ENCODE results near the gene FGD2. TPM values are rescaled to one million over a fixed set of nuclear protein-coding genes. Genes with fewer than 3 reads are reported as not detected.

Gene FGD2
- polyA plus RNA-seq, 1 donor from 2014 or later = not detected

DNA sequence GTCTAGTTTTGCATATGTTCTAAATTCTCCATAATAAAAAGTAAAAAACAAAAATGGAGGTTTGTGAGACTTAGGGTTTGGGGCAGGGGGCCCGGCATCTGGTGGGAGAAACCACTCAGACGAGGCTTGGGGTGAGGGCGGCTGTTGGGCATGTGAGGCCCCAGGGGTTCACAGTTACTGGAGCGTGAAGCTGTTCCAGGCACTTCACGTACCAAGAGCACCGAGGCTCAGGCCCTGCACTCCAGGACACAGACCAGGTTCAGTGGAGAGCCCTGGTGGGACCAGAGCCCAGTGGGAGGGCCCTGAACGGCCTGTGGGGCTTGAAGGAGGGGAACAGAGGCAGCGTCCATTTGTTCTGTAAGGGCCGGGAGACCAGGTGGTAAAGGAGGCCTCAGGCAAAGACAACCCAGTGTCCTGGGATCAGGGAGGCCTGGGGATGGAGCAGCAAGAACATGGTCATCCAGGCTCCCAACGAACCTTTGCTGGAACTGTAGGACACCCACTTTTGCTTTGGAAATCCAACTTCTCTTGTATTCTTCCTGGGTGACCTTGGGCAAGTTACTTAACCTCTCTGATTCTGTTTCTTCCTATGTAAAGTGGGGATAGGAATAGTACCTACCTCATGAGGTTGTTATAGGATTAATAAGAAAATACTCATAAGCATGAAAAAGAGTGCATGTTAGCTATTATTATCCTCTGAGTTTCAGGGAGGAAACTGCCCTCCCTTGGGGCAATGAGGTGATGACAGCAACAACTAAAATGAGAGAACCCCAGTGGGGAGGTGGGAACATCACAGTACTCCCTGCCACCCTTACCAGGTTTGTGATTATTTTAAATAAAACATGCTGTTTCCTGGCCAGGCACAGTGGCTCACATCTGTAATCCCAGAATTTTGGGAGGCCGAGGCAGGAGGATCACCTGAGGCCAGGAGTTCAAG is 1.1 kb upstream of the FGD2 start:
- no peak overlapping the region for H3K9ac ChIP-seq (ENCODE audit: low read length)
- no peaks in the 10 kb centered on the region for H3K27me3 ChIP-seq (ENCODE audit: insufficient read depth, low read depth, low read length)
- H3F3A ChIP-seq (ENCODE audit: insufficient read depth, low read length, poor library complexity, severe bottlenecking) = no peaks in the 10 kb centered on the region
- no peaks in the 10 kb centered on the region for H4K20me1 ChIP-seq (ENCODE audit: insufficient read depth)
- H3K9me3 ChIP-seq (ENCODE audit: low read length) = no peaks in the 10 kb centered on the region
- no peaks in the 10 kb centered on the region for H3K9me2 ChIP-seq (ENCODE audit: insufficient read depth, low read length)
- no peak overlapping the region for H3K4me2 ChIP-seq (ENCODE audit: low read length)
- H3K27ac ChIP-seq (ENCODE audit: low read length) = no peak overlapping the region
- H3K79me2 ChIP-seq (replicated peaks; ENCODE audit: insufficient read depth, low read length) = no peaks in the 10 kb centered on the region
- no peaks in the 10 kb centered on the region for H3K36me3 ChIP-seq (ENCODE audit: insufficient read depth, low read length)
- no peak overlapping the region for H3K4me3 ChIP-seq (ENCODE audit: low read length)
- TF ChIP-seq POLR2AphosphoS5 (IDR thresholded peaks at IDR 0.05) = no peak
- TF ChIP-seq, protein P1, sequence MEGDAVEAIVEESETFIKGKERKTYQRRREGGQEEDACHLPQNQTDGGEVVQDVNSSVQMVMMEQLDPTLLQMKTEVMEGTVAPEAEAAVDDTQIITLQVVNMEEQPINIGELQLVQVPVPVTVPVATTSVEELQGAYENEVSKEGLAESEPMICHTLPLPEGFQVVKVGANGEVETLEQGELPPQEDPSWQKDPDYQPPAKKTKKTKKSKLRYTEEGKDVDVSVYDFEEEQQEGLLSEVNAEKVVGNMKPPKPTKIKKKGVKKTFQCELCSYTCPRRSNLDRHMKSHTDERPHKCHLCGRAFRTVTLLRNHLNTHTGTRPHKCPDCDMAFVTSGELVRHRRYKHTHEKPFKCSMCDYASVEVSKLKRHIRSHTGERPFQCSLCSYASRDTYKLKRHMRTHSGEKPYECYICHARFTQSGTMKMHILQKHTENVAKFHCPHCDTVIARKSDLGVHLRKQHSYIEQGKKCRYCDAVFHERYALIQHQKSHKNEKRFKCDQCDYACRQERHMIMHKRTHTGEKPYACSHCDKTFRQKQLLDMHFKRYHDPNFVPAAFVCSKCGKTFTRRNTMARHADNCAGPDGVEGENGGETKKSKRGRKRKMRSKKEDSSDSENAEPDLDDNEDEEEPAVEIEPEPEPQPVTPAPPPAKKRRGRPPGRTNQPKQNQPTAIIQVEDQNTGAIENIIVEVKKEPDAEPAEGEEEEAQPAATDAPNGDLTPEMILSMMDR (IDR thresholded peaks at IDR 0.05; ENCODE audit: poor library complexity, severe bottlenecking) = no peak
- no peak for TF ChIP-seq SMC3 (conservative IDR thresholded peaks at IDR 0.05; ENCODE audit: poor library complexity)
- no peak for TF ChIP-seq TAF1 (IDR thresholded peaks at IDR 0.05; ENCODE audit: low read depth)
- no peak for TF ChIP-seq EP300 (conservative IDR thresholded peaks at IDR 0.05; ENCODE audit: poor library complexity, severe bottlenecking)
- TF ChIP-seq MXI1 (conservative IDR thresholded peaks at IDR 0.05; ENCODE audit: poor library complexity, severe bottlenecking) = no peak
- TF ChIP-seq EZH2 (IDR thresholded peaks at IDR 0.05; ENCODE audit: borderline replicate concordance, insufficient read depth, low read length, poor library complexity, severe bottlenecking) = no peak
- TF ChIP-seq RAD21 (conservative IDR thresholded peaks at IDR 0.05) = no peak
- TF ChIP-seq, protein P2, sequence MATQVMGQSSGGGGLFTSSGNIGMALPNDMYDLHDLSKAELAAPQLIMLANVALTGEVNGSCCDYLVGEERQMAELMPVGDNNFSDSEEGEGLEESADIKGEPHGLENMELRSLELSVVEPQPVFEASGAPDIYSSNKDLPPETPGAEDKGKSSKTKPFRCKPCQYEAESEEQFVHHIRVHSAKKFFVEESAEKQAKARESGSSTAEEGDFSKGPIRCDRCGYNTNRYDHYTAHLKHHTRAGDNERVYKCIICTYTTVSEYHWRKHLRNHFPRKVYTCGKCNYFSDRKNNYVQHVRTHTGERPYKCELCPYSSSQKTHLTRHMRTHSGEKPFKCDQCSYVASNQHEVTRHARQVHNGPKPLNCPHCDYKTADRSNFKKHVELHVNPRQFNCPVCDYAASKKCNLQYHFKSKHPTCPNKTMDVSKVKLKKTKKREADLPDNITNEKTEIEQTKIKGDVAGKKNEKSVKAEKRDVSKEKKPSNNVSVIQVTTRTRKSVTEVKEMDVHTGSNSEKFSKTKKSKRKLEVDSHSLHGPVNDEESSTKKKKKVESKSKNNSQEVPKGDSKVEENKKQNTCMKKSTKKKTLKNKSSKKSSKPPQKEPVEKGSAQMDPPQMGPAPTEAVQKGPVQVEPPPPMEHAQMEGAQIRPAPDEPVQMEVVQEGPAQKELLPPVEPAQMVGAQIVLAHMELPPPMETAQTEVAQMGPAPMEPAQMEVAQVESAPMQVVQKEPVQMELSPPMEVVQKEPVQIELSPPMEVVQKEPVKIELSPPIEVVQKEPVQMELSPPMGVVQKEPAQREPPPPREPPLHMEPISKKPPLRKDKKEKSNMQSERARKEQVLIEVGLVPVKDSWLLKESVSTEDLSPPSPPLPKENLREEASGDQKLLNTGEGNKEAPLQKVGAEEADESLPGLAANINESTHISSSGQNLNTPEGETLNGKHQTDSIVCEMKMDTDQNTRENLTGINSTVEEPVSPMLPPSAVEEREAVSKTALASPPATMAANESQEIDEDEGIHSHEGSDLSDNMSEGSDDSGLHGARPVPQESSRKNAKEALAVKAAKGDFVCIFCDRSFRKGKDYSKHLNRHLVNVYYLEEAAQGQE (IDR thresholded peaks at IDR 0.05; ENCODE audit: borderline replicate concordance) = no peak
- no peak overlapping the region for H2AFZ ChIP-seq (ENCODE audit: low read depth, low read length)

DNA sequence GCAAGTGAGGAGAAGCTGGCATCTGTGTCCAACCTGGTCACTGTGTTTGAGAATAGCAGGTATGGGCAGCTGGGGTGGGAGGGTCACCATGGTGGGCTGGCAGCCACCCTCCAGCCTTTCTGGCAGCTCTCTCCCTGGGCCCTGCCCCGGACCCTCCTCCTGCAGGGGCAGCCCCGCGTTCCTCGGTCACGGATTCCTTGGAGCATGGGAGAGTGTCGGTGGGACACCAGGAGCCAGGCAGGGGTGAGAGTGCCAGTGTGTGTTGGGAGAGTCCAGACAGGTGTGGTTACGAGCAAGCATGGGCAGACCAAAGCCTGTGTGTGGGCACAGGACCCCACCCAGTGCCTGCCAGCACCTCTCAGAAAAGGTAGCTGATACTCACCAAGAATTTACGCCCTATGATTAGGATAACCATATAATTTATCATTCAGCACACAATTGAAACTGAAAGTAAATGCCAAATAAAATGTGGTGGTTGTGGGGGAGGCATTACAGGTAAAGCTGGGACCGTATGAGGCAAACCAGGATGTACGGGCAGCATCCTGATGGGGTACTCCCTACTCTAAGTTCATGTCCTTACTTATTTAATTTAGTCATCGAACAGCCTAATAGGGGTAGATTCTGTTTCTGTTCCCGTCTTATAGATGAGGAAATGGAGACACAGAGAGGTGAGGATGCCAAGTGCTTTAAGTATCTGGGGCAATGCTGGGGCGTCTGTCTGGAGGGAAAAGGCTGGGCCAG is 542 bp downstream of the FGD2 start:
- Histone ChIP-seq H3K27me3 (ENCODE audit: insufficient read depth, low read depth, low read length) (no peaks in the 10 kb centered on the region), H3K4me3 (ENCODE audit: low read length) (no peak overlapping the region), H3K9ac (ENCODE audit: low read length) (no peak overlapping the region), H3K9me2 (ENCODE audit: insufficient read depth, low read length) (no peaks in the 10 kb centered on the region), H3K4me2 (ENCODE audit: low read length) (no peak overlapping the region), H3K36me3 (ENCODE audit: insufficient read depth, low read length) (no peaks in the 10 kb centered on the region), H3K27ac (ENCODE audit: low read length) (no peak overlapping the region), H3K9me3 (ENCODE audit: low read length) (no peaks in the 10 kb centered on the region), H3F3A (ENCODE audit: insufficient read depth, low read length, poor library complexity, severe bottlenecking) (no peaks in the 10 kb centered on the region), H4K20me1 (ENCODE audit: insufficient read depth) (no peaks in the 10 kb centered on the region), H3K79me2 (replicated peaks; ENCODE audit: insufficient read depth, low read length) (no peaks in the 10 kb centered on the region), H2AFZ (ENCODE audit: low read depth, low read length) (no peak overlapping the region)
- TF ChIP-seq, protein P1 (IDR thresholded peaks at IDR 0.05; ENCODE audit: poor library complexity, severe bottlenecking) = no peak
- TF ChIP-seq POLR2AphosphoS5 (IDR thresholded peaks at IDR 0.05) (no peak), EZH2 (IDR thresholded peaks at IDR 0.05; ENCODE audit: borderline replicate concordance, insufficient read depth, low read length, poor library complexity, severe bottlenecking) (no peak), TAF1 (IDR thresholded peaks at IDR 0.05; ENCODE audit: low read depth) (no peak), RAD21 (conservative IDR thresholded peaks at IDR 0.05) (no peak), EP300 (conservative IDR thresholded peaks at IDR 0.05; ENCODE audit: poor library complexity, severe bottlenecking) (no peak), SMC3 (conservative IDR thresholded peaks at IDR 0.05; ENCODE audit: poor library complexity) (no peak), MXI1 (conservative IDR thresholded peaks at IDR 0.05; ENCODE audit: poor library complexity, severe bottlenecking) (no peak)
- TF ChIP-seq, protein P2 (IDR thresholded peaks at IDR 0.05; ENCODE audit: borderline replicate concordance) = no peak

Data from neural cell (in vitro differentiated cells).